ENCODE data around the gene USP25.

GRCh38 chr21:15820852-15821379 is 91.1 kb downstream of the USP25 start:
- TF ChIP-seq CTCF (IDR thresholded peaks at IDR 0.05; ENCODE audit: low read depth, low read length, poor library complexity, severe bottlenecking), result no peak
- no peak for TF ChIP-seq EZH2phosphoT487 (IDR thresholded peaks at IDR 0.05; ENCODE audit: borderline replicate concordance, low read length)

Data from DOHH2 (cell line).